HEK293 (cell line): ENCODE data around the gene LAMA1.

Source experiments
- CTCF ChIA-PET: fragments of 350-600 bp; formaldehyde crosslinking; extraction: SDS; loops from one replicate; lab custom pipeline; 2021; ENCODE audit warnings: antibody characterized with exemption; lab: Yijun Ruan, JAX
- POLR2A ChIA-PET: fragments of 300-600 bp; formaldehyde crosslinking; extraction: SDS; loops from one replicate; lab custom pipeline; 2020; ENCODE audit warnings: antibody characterized with exemption, inconsistent platforms; lab: Yijun Ruan, JAX
- H3K27ac ChIP-seq: fragments of 200-500 bp; sonication (Bioruptor generic); 2 replicates; pipeline ENCODE4 v1.5.1; 2014; ENCODE audit warnings: low read depth, low read length, control low read depth, inconsistent platforms; ENCODE audit errors: extremely low read depth
- H3K36me3 ChIP-seq, 2 experiments: fragments of 200-500 bp in 1 of 2; sonication (Bioruptor generic) in 1 of 2; 1 replicate in 1 of 2; 2 replicates in 1 of 2; pipeline ENCODE4 v1.5.1; 2014 to 2017; ENCODE audit warnings: inconsistent platforms in 2 of 2, low read length in 2 of 2; ENCODE audit not compliant: control insufficient read depth in 2 of 2, insufficient read depth in 1 of 2
- H3K4me1 ChIP-seq: fragments of 200-500 bp; sonication (Bioruptor generic); 2 replicates; pipeline ENCODE4 v1.5.1; 2014; ENCODE audit warnings: mild to moderate bottlenecking, low read length, inconsistent platforms; ENCODE audit not compliant: control insufficient read depth, insufficient read depth
- H3K4me3 ChIP-seq: 2 replicates; pipeline ENCODE4 v1.5.1; 2011; ENCODE audit warnings: low read depth, mild to moderate bottlenecking, control low read depth, low read length, moderate library complexity
- H3K9me3 ChIP-seq: fragments of 200-500 bp; sonication (Bioruptor generic); 2 replicates; pipeline ENCODE4 v1.5.1; 2014; ENCODE audit warnings: low read depth, low read length, inconsistent platforms; ENCODE audit not compliant: control insufficient read depth, insufficient read depth
- BCL11A ChIP-seq: fragments of 450-650 bp; formaldehyde crosslinking; IDR thresholded peaks from 2 replicates; pipeline ENCODE4 v1.5.1; 2016; ENCODE audit warnings: low read depth, missing biosample characterization, missing genetic modification characterization
- KLF9 ChIP-seq: fragments of 450-650 bp; formaldehyde crosslinking; IDR thresholded peaks from 2 replicates; pipeline ENCODE4 v1.5.1; 2016; ENCODE audit warnings: missing biosample characterization, missing genetic modification characterization, low read depth
- SCRT1 ChIP-seq: fragments of 450-650 bp; formaldehyde crosslinking; IDR thresholded peaks from 2 replicates; pipeline ENCODE4 v1.5.1; 2016; ENCODE audit warnings: missing biosample characterization, missing genetic modification characterization, borderline replicate concordance
- SP2 ChIP-seq: fragments of 450-650 bp; formaldehyde crosslinking; IDR thresholded peaks from 2 replicates; pipeline ENCODE4 v1.5.1; 2016; ENCODE audit warnings: missing biosample characterization, missing genetic modification characterization
- ZBTB10 ChIP-seq: fragments of 450-650 bp; formaldehyde crosslinking; IDR thresholded peaks from 2 replicates; pipeline ENCODE4 v1.5.1; 2016; ENCODE audit warnings: missing biosample characterization, missing genetic modification characterization
- ZBTB20 ChIP-seq: fragments of 450-650 bp; formaldehyde crosslinking; IDR thresholded peaks from 2 replicates; pipeline ENCODE4 v1.5.1; 2016; ENCODE audit warnings: missing biosample characterization, missing genetic modification characterization
- ZBTB44 ChIP-seq: fragments of 450-650 bp; IDR thresholded peaks from 2 replicates; pipeline ENCODE4 v1.5.1; 2018; ENCODE audit warnings: missing biosample characterization, mild to moderate bottlenecking, missing genetic modification characterization
- ZNF16 ChIP-seq: fragments of 450-650 bp; formaldehyde crosslinking; IDR thresholded peaks from 2 replicates; pipeline ENCODE4 v1.5.1; 2016; ENCODE audit warnings: low read depth, missing biosample characterization, missing genetic modification characterization
- ZNF175 ChIP-seq: fragments of 450-650 bp; formaldehyde crosslinking; IDR thresholded peaks from 2 replicates; pipeline ENCODE4 v1.5.1; 2016; ENCODE audit warnings: missing biosample characterization, missing genetic modification characterization
- ZNF214 ChIP-seq: fragments of 450-650 bp; formaldehyde crosslinking; IDR thresholded peaks from 2 replicates; pipeline ENCODE4 v1.5.1; 2017; ENCODE audit warnings: missing biosample characterization, mild to moderate bottlenecking, missing genetic modification characterization, borderline replicate concordance
- ZNF248 ChIP-seq: fragments of 450-650 bp; formaldehyde crosslinking; IDR thresholded peaks from 2 replicates; pipeline ENCODE4 v1.5.1; 2017; ENCODE audit warnings: missing biosample characterization, missing genetic modification characterization
- ZNF274 ChIP-seq, 2 experiments: fragments of 200-500 bp in 1 of 2; fragments of 450-650 bp in 1 of 2; sonication (Bioruptor generic) in 1 of 2; formaldehyde crosslinking in 1 of 2; IDR thresholded peaks; 2 replicates each; pipeline versions ENCODE4 v1.5.1 to v1.6.1; 2014 to 2016; ENCODE audit warnings: borderline replicate concordance in 1 of 2, inconsistent platforms in 1 of 2, low read length in 1 of 2, missing biosample characterization in 1 of 2, missing genetic modification characterization in 1 of 2
- ZNF350 ChIP-seq: fragments of 450-650 bp; formaldehyde crosslinking; IDR thresholded peaks from 2 replicates; pipeline ENCODE4 v1.5.0; 2017; ENCODE audit warnings: missing biosample characterization, mild to moderate bottlenecking, missing genetic modification characterization
- ZNF423 ChIP-seq: fragments of 450-650 bp; formaldehyde crosslinking; IDR thresholded peaks from 2 replicates; pipeline ENCODE4 v1.5.1; 2016; ENCODE audit warnings: missing biosample characterization, missing genetic modification characterization
- ZNF473 ChIP-seq: fragments of 450-650 bp; formaldehyde crosslinking; IDR thresholded peaks from 2 replicates; pipeline ENCODE4 v1.5.1; 2017; ENCODE audit warnings: missing biosample characterization, missing genetic modification characterization
- ZNF548 ChIP-seq: fragments of 450-650 bp; formaldehyde crosslinking; IDR thresholded peaks from 2 replicates; pipeline ENCODE4 v1.5.1; 2016; ENCODE audit warnings: missing biosample characterization, missing genetic modification characterization
- ZNF585B ChIP-seq: fragments of 450-650 bp; formaldehyde crosslinking; IDR thresholded peaks from 2 replicates; pipeline ENCODE4 v1.5.1; 2016; ENCODE audit warnings: missing biosample characterization, missing genetic modification characterization
- ZNF629 ChIP-seq: fragments of 450-650 bp; formaldehyde crosslinking; IDR thresholded peaks from 2 replicates; pipeline ENCODE4 v1.5.1; 2017; ENCODE audit warnings: missing biosample characterization, missing genetic modification characterization
- ZNF747 ChIP-seq: fragments of 450-650 bp; formaldehyde crosslinking; IDR thresholded peaks from 2 replicates; pipeline ENCODE4 v1.5.1; 2016; ENCODE audit warnings: missing biosample characterization, missing genetic modification characterization
- ZNF776 ChIP-seq: fragments of 450-650 bp; formaldehyde crosslinking; IDR thresholded peaks from 2 replicates; pipeline ENCODE4 v1.5.0; 2017; ENCODE audit warnings: missing biosample characterization, missing genetic modification characterization, borderline replicate concordance
- ZSCAN4 ChIP-seq: fragments of 450-650 bp; formaldehyde crosslinking; IDR thresholded peaks from 2 replicates; pipeline ENCODE4 v1.5.1; 2017; ENCODE audit warnings: missing biosample characterization, missing genetic modification characterization
- TF ChIP-seq, protein P1 (sequence below): fragments of 450-650 bp; formaldehyde crosslinking; IDR thresholded peaks from 2 replicates; pipeline ENCODE4 v1.5.1; 2016; ENCODE audit warnings: missing biosample characterization, missing genetic modification characterization

Gene LAMA1

DNA sequence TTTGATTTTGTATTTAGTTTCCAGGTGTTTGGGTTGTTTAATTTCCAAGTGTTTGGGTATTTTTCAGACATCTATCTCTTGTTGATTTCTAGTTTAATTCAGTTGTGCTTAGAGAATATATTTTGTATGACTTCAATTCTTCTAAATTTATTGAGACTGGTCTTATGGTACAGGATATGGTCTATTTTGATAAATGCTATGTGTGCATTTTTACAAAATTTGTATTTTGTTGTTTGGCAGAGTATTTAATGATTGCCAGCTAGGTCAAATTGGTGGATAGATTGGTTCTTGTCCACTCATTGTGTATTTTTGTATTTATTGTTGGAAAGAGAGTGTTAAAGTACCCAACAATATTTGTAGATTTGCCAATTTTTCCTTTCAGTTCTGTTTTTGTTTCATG is 23.7 kb upstream of the LAMA1 start:
- no peak overlapping the region for H3K27ac ChIP-seq
- no peak overlapping the region for H3K4me3 ChIP-seq
- no peaks in the 10 kb centered on the region for H3K9me3 ChIP-seq
- no peaks in the 10 kb centered on the region for H3K4me1 ChIP-seq
- CTCF ChIA-PET: interaction anchor here (0.5 to 0.7 kb wide), 4 partner anchors 19 to 1847 kb away, joined by 3 to 4 read pairs (median 3); no protein-coding TSS in a partner anchor
- H3K36me3 ChIP-seq: no peaks in the 10 kb centered on the region
- no peak for TF ChIP-seq SP2 (tag by site-specific recombination)
- TF ChIP-seq ZBTB10 (tag by site-specific recombination): no peak
- no peak for TF ChIP-seq ZNF747 (tag by site-specific recombination)
- TF ChIP-seq ZNF248: no peak
- TF ChIP-seq, all 188 proteins: peak for 0
- POLR2A ChIA-PET: no interaction called here

DNA sequence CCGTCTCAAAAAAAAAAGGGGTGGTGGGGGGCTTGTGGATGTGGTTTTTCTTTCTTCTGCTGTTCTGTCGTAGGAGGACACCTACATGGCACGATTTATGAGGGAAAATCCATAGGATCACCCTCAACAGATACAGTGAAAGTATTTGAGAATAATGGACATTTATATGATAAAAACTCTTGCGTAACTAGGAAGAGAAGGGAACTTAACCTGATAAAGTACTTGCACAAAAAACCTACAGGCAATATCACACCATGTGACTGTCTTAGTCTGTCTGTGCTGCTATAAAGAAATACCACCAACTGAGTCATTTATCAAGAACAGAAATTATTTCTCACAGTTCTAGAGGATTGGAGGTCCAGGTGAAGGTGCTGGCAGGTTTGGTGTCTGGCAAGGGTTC is 21.8 kb upstream of the LAMA1 start:
- TF ChIP-seq KLF9 (tag by site-specific recombination): no peak
- no peak for TF ChIP-seq ZNF423 (tag by site-specific recombination)
- TF ChIP-seq, protein P1, sequence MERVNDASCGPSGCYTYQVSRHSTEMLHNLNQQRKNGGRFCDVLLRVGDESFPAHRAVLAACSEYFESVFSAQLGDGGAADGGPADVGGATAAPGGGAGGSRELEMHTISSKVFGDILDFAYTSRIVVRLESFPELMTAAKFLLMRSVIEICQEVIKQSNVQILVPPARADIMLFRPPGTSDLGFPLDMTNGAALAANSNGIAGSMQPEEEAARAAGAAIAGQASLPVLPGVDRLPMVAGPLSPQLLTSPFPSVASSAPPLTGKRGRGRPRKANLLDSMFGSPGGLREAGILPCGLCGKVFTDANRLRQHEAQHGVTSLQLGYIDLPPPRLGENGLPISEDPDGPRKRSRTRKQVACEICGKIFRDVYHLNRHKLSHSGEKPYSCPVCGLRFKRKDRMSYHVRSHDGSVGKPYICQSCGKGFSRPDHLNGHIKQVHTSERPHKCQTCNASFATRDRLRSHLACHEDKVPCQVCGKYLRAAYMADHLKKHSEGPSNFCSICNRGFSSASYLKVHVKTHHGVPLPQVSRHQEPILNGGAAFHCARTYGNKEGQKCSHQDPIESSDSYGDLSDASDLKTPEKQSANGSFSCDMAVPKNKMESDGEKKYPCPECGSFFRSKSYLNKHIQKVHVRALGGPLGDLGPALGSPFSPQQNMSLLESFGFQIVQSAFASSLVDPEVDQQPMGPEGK (tag by site-specific recombination): no peak
- TF ChIP-seq ZNF16 (tag by site-specific recombination): no peak
- no peak for TF ChIP-seq SCRT1
- TF ChIP-seq ZNF214 (tag by site-specific recombination): no peak
- no peak for TF ChIP-seq ZNF548 (tag by site-specific recombination)
- TF ChIP-seq ZBTB20 (tag by site-specific recombination): no peak
- no peak for TF ChIP-seq ZNF629 (tag by site-specific recombination)
- no peak for TF ChIP-seq ZNF350
- TF ChIP-seq ZNF585B: no peak
- no peak for TF ChIP-seq ZNF274 (IDR thresholded peaks at IDR 0.05; ENCODE audit: low read length)
- TF ChIP-seq ZNF274 (tag by site-specific recombination; IDR thresholded peaks at IDR 0.05; ENCODE audit: borderline replicate concordance): no peak
- TF ChIP-seq ZNF776 (tag by site-specific recombination): no peak
- no peak for TF ChIP-seq ZNF175
- TF ChIP-seq ZNF473 (tag by site-specific recombination): no peak
- no peak for TF ChIP-seq ZSCAN4 (tag by site-specific recombination)
- no peak for TF ChIP-seq ZBTB44 (tag by site-specific recombination)
- TF ChIP-seq BCL11A (tag by site-specific recombination): no peak
- no peak overlapping the region for H3K27ac ChIP-seq
- ChIA-PET POLR2A (interaction anchor here (0.7 kb wide), 1 partner anchor 27 kb away, joined by 3 read pairs; no protein-coding TSS in a partner anchor), CTCF (no interaction called here)
- H3K9me3 ChIP-seq: no peaks in the 10 kb centered on the region
- H3K36me3 ChIP-seq: no peaks in the 10 kb centered on the region
- no peaks in the 10 kb centered on the region for H3K4me1 ChIP-seq
- H3K4me3 ChIP-seq: no peak overlapping the region
